Stimulated activated CD8-positive, alpha-beta memory T cell treated with anti-CD3 and anti-CD28 coated beads, Interleukin-12 subunit alpha, Interleukin-12 subunit beta, amount 100 ng/mL, for 1 hour (primary cell): ENCODE data around the gene AQP3.
"Not testable (repeated sequence)": the region's sequence is repeated elsewhere in the genome, so short reads cannot be mapped to it uniquely, and the experiment has no call there.

Experiments
- DNase-seq: peaks from one replicate; pipeline ENCODE4 v3.0.0-alpha.2; 2020; ENCODE audit warnings: low read depth

The AQP3 gene

GRCh38 chr9:33414889-33415500 lies 32.4 kb downstream of the AQP3 start:
- no peak for DNase-seq

GRCh38 chr9:33414268-33414667 lies 33.1 kb downstream of the AQP3 start:
- DNase-seq, result no peak

GRCh38 chr9:33408087-33408486 lies 39.3 kb downstream of the AQP3 start:
- DNase-seq, result no peak

GRCh38 chr9:33407061-33407460 lies 40.3 kb downstream of the AQP3 start:
- no peak for DNase-seq

- DNase-seq, result no peak
Measured at GRCh38 chr9:33404788-33405362, 42.5 kb downstream of the AQP3 start.

GRCh38 chr9:33403941-33404787 lies 43.2 kb downstream of the AQP3 start:
- DNase-seq, result no peak

GRCh38 chr9:33402371-33402770 lies 45.0 kb downstream of the AQP3 start, which contains the start of gene AQP7:
Gene AQP7 (minus strand): TSS chr9:33402568. CDS start chr9:33401262, 1,306 bp downstream.
- not testable (repeated sequence) for DNase-seq

- DNase-seq, result not testable (repeated sequence)
Measured at GRCh38 chr9:33401809-33402208, 45.6 kb downstream of the AQP3 start.

GRCh38 chr9:33399047-33399446 lies 48.3 kb downstream of the AQP3 start:
- not testable (repeated sequence) for DNase-seq

- DNase-seq, result not testable (repeated sequence)
Measured at GRCh38 chr9:33397801-33398200, 49.6 kb downstream of the AQP3 start.

GRCh38 chr9:33395159-33395879 lies 52.1 kb downstream of the AQP3 start:
- DNase-seq, result not testable (repeated sequence)

GRCh38 chr9:33393986-33394385 lies 53.4 kb downstream of the AQP3 start:
- DNase-seq, result not testable (repeated sequence)

GRCh38 chr9:33393581-33393980 lies 53.8 kb downstream of the AQP3 start:
- DNase-seq, result no peak

GRCh38 chr9:33392591-33393021 lies 54.8 kb downstream of the AQP3 start:
- not testable (repeated sequence) for DNase-seq
